GM12874 (cell line): ENCODE data around the gene KMT2E.

Experiments used
- CTCF ChIP-seq: IDR thresholded peaks from 2 replicates; pipeline ENCODE4 v1.5.1; 2011; ENCODE audit warnings: low read depth, mild to moderate bottlenecking, control low read depth, low read length, moderate library complexity; ENCODE audit not compliant: insufficient read depth

The KMT2E gene

DNA sequence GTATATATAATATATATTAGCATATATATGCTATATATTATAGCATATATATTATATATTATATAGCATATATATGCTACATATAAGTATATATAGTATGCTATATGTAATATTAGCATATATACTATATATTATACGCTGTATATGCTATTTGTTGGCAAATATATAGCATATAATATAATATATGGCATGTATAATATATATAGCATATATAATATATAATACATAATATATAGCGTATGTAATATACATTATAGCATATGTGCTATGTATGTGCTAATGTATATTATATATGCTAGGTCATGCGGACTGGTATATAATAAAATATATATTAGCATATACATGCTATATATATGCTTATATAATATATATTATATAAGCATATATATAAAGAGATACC lies 72.8 kb downstream of the KMT2E start:
- no peak for TF ChIP-seq CTCF

- no peak for TF ChIP-seq CTCF
Observed at GRCh38 chr7:105087981-105088380, 74.0 kb downstream of the KMT2E start.

GRCh38 chr7:105088456-105088855 lies 74.5 kb downstream of the KMT2E start:
- no peak for TF ChIP-seq CTCF

DNA sequence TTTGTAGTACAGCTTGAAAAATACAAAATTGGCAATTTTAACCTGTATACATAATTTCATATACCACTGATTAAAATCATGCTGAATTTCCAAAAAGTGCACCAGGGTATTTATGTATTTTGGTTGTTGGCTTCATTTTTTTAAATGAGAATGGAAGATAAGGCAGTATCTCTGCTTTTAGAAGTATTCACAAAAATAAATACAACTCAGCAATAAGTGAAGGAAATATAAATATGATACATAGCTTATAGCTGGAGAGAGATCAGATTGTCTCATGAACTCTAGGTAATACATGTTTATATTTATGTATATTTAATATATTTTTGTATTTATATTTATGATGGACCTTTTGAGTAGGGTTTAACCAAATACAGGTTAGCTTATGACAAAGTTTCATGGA lies 81.0 kb downstream of the KMT2E start:
- TF ChIP-seq CTCF = no peak

DNA sequence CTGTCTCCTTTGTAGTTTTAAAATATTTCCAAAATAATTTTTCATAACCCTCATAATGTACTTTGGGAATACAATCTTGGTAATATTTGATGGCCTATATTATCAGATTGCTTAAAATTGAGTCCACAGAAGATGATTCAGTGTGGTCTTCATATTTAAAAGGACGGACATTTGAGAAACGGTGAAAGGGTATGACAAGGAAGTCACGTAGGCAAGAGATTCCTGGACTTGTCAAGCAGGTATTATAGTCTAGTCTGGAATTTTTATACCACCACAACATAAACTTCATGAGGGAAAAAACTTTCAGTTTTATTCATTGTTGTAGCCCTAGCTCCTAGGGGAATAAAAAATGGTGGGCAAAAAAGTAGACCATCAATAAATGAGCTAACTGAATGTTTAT lies 82.3 kb downstream of the KMT2E start:
- TF ChIP-seq CTCF = no peak

DNA sequence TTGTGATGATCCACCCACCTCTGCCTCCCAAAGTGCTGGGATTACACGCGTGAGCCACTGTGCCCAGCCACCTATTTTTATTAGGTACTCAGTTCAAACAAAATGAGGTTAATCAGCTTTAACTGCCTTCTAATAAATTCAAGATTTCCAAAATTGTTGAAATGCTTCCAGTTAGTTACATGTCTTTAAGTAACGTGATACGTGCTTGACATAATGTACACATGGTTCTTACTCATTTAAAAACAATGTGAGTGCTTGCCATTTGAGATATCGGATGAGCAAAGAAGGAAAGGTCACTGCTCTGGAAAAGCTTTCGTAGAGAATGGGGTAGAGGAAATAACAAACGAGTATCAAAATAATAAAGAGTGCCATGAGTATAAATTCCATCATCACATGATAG lies 83.6 kb downstream of the KMT2E start:
- TF ChIP-seq CTCF = no peak

GRCh38 chr7:105098863-105099515 lies 85.0 kb downstream of the KMT2E start:
- no peak for TF ChIP-seq CTCF
